HG03135 (cell line): ENCODE data around the gene GALM.
A peak's percentile ranks its signal among the peaks of the same experiment; 100 is the strongest.
"Not testable (repeated sequence)": the region's sequence is repeated elsewhere in the genome, so short reads cannot be mapped to it uniquely, and the experiment has no call there.

Experiments used
- ATAC-seq: cut with Tn5 transposase; IDR thresholded peaks from one replicate; pipeline ENCODE4 v1.9.1; 2021; ENCODE audit warnings: mild to moderate bottlenecking, moderate library complexity; ENCODE audit not compliant: unreplicated experiment

The GALM gene

GRCh38 chr2:38665854-38666555 lies at the start of gene GALM:
GALM (plus strand) TSS chr2:38666114; CDS start chr2:38666162, 48 bp downstream.
- peak; percentile 55 for ATAC-seq

GRCh38 chr2:38617301-38617700 lies 48.6 kb upstream of the GALM start:
- no peak for ATAC-seq

GRCh38 chr2:38619458-38620164 lies 46.3 kb upstream of the GALM start:
- no peak for ATAC-seq

- ATAC-seq = no peak
Measured at GRCh38 chr2:38620282-38620977, 45.5 kb upstream of the GALM start.

- ATAC-seq = no peak
Measured at GRCh38 chr2:38621018-38621417, 44.9 kb upstream of the GALM start.

GRCh38 chr2:38622210-38622609 lies 43.7 kb upstream of the GALM start:
- no peak for ATAC-seq

GRCh38 chr2:38626326-38627035 lies 39.4 kb upstream of the GALM start:
- no peak for ATAC-seq

- ATAC-seq = no peak
Measured at GRCh38 chr2:38627391-38627790, 38.5 kb upstream of the GALM start.

GRCh38 chr2:38629684-38630083 lies 36.2 kb upstream of the GALM start:
- ATAC-seq = no peak

- no peak for ATAC-seq
Measured at GRCh38 chr2:38631976-38632375, 33.9 kb upstream of the GALM start.

- ATAC-seq = no peak
Measured at GRCh38 chr2:38632980-38633379, 32.9 kb upstream of the GALM start.

- no peak for ATAC-seq
Measured at GRCh38 chr2:38633895-38634294, 32.0 kb upstream of the GALM start.

- peak; percentile 85 for ATAC-seq
Measured at GRCh38 chr2:38634684-38635083, 31.2 kb upstream of the GALM start.

- no peak for ATAC-seq
Measured at GRCh38 chr2:38635139-38635538, 30.8 kb upstream of the GALM start.

- no peak for ATAC-seq
Measured at GRCh38 chr2:38636069-38636468, 29.8 kb upstream of the GALM start.

GRCh38 chr2:38642373-38643017 lies 23.4 kb upstream of the GALM start:
- not testable (repeated sequence) for ATAC-seq

- ATAC-seq = no peak
Measured at GRCh38 chr2:38643021-38643671, 22.8 kb upstream of the GALM start.

GRCh38 chr2:38643683-38644511 lies 22.0 kb upstream of the GALM start:
- ATAC-seq = not testable (repeated sequence)

- no peak for ATAC-seq
Measured at GRCh38 chr2:38648107-38648761, 17.7 kb upstream of the GALM start.
